ENCODE measurements around the gene ELAVL2.

DNA sequence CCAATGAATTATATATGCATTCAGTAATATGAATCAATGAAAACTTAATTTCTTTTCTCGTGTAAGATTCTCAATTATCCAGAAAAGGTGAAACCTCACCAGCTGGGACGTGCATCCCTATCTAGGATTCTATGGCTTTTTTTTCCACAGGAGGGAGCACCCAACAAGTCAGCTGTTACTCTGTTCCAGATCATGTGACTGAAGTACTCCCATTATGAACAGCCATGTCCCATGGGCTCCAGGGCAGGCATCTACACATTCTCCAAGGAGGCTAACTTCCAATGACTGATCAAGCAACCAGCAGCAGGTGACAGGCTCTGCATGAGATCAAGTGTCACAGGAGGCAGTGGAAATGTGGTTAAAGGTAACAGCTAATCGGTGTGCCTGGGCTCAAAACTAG, 118.8 kb downstream of the ELAVL2 start:
- TF ChIP-seq POLR2AphosphoS5 (IDR thresholded peaks at IDR 0.05) = no peak
- TF ChIP-seq, protein P1, sequence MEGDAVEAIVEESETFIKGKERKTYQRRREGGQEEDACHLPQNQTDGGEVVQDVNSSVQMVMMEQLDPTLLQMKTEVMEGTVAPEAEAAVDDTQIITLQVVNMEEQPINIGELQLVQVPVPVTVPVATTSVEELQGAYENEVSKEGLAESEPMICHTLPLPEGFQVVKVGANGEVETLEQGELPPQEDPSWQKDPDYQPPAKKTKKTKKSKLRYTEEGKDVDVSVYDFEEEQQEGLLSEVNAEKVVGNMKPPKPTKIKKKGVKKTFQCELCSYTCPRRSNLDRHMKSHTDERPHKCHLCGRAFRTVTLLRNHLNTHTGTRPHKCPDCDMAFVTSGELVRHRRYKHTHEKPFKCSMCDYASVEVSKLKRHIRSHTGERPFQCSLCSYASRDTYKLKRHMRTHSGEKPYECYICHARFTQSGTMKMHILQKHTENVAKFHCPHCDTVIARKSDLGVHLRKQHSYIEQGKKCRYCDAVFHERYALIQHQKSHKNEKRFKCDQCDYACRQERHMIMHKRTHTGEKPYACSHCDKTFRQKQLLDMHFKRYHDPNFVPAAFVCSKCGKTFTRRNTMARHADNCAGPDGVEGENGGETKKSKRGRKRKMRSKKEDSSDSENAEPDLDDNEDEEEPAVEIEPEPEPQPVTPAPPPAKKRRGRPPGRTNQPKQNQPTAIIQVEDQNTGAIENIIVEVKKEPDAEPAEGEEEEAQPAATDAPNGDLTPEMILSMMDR (IDR thresholded peaks at IDR 0.05) = no peak
- TF ChIP-seq EP300 (IDR thresholded peaks at IDR 0.05) = no peak
